Fibroblast of skin of back (primary cell): ENCODE data around the gene PCMT1.
"Not testable (repeated sequence)": the region's sequence is repeated elsewhere in the genome, so short reads cannot be mapped to it uniquely, and the experiment has no call there.

Experiments used
- DNase-seq: peaks from one replicate; pipeline ENCODE4 v3.0.0-alpha.2; 2013

PCMT1 gene

GRCh38 chr6:149750136-149750609 is 632 bp downstream of the PCMT1 start:
- peak; percentile 54 for DNase-seq

- DNase-seq: no peak
Measured at GRCh38 chr6:149751239-149751638, 1.7 kb downstream of the PCMT1 start.

GRCh38 chr6:149751920-149752319 is 2.4 kb downstream of the PCMT1 start:
- not testable (repeated sequence) for DNase-seq

DNA sequence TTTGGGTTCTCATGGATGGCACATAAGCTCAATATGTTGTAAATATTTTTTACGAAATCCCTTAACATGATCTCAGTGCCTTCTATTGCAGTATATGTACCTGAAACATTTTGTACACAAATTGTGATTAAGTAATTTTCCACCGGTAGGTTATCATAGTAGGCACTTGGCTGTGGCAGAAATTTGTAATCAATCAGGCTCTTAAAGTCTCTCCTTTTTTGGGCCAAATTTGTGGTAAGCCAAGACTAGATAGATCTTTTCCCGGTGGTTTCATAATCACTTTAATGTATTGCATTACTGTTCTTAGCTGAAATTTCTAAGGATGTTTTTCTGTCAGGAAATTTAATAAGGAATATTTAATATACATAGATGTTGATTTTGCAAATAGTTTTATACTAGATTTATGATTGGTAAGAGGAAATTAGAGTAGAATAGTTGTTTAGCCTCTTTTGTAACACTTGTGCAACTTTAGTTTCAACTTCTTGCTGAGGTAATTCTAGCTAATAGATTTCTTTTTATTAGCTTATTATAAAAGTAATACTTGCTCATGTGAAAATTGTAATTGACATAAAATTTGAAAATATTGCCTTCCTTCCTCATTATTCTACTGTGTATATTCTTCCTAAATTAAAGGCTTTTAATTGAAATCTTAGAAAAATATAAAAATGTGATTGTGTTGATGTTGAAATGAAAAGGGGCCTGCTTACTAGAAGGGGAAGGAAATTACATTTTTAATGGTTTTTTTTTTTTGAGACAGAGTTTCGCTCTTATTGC is 3.2 kb downstream of the PCMT1 start:
- no peak for DNase-seq

GRCh38 chr6:149753374-149753637 is 3.8 kb downstream of the PCMT1 start:
- DNase-seq: not testable (repeated sequence)

DNA sequence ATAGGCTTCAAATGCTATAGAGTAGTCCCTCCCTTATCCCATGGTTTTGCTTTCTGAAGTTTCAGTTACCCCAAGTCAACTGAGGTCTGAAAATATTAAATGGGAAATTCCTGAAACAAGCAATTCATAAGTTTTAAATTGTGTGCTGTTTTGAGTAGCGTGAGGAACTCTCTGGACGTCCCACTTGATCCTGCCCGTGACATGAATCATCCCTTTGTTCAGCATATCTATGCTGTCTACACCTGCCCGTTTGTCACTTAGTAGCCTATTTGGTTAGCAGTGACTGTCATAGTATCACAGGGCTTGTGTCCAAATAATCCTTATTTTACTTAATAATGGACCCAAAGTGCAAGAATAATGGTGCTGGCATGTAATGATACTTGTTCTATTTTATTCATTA is 5.0 kb downstream of the PCMT1 start:
- no peak for DNase-seq

- no peak for DNase-seq
Measured at GRCh38 chr6:149755300-149756260, 6.0 kb downstream of the PCMT1 start.

- DNase-seq: no peak
Measured at GRCh38 chr6:149756261-149756636, 6.7 kb downstream of the PCMT1 start.

- no peak for DNase-seq
Measured at GRCh38 chr6:149761438-149761837, 11.9 kb downstream of the PCMT1 start.

DNA sequence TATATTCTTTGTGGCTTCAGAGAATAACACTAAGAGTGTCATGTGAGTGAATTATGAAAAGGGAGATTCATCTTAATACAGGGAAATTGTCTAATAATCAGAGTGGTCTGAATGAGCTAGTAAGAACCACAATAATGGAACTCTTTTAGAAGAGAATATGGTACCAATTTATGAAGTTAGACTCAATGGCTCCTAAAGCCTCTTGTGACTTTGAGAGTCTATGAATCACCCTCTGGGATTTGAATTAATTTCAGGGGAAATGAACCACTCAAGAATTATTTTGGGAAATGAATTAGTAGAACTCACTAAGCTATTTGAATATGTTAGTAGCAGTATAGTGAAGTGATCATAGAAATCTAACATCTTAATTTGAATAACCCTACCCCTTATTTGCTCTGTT is 14.3 kb downstream of the PCMT1 start:
- DNase-seq: peak; percentile 21

DNA sequence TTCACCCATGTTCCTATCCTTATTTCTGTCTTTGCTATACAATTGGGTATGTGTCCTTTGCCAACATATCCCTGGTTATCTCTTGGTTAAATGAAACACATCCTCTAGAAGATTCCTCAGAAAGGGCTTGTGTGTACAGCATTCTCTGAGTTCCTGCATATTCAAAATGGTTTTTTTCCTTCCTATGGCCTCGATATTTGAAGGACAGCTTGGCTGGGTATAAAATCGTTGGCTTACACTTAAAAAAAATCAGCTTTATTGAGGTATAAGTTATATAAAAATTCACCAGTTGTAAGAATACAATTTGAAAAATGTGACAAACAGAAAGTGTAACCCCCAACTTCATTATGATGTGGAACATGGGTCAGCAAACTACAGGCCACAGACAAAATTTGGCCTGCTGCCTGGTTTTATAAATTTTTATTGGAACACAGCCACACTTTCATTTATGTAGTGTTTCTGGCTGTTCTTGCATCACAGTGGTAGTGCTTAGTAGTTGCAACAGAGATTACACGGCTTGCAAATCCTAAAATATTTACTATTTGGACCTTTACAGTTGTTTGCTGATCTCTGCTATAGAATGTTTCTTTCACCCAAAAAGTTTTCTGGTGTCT is 16.7 kb downstream of the PCMT1 start:
- peak; percentile 76 for DNase-seq

DNA sequence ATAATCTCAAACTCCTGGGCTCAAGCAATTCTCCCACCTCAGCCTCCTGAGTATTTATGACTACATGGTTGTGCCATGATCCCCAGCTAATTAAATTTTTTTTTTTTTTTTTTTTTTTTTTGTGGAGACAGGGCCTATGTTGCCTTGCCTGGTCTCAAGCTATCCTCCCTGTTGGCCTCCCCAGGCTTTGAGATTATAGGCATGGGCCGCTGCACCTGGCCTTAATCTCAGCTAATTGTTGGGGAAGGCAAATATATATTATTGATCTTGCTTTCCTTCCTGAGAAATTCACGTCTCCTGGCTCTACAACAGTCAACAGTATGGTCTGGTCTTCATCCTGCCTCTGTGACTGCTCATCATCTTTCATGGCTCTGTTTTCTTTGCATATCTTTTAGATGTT is 20.1 kb downstream of the PCMT1 start:
- DNase-seq: no peak

DNA sequence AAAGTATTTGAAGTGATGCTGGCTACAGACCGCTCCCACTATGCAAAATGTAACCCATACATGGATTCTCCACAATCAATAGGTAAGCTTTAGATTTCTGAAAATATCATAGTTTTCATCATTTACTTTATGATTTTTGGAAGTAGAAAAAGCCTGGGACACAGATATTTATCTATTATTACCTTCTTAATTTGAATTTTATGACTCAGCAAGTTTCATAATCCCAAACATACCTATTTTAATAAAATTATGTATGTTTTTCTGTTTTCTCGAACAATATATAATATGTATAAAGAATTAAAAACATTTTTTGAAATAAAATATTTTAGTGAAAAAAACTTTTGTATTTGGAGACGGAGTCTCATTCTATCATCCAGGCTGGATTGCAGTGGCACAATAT is 21.6 kb downstream of the PCMT1 start:
- DNase-seq: no peak

DNA sequence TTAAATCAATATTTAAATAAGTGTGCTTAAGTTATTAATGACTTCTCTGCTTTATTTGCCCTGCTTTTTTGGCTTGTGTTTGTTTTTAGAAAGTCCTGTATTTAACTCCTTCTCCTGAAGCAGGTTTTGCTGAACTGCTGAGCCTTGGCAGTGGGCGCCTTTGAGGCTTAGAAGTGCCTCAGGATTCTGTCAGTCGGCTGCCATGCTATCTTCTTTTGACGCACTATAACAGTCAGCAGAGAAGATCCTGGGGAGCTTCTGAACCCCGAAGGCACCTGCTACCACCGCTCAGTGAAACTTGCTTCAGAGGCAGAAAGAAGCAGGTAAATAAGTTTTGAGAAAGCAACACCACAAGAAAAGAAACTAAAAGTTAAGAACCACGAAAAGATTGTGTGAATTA is 22.4 kb downstream of the PCMT1 start:
- no peak for DNase-seq

DNA sequence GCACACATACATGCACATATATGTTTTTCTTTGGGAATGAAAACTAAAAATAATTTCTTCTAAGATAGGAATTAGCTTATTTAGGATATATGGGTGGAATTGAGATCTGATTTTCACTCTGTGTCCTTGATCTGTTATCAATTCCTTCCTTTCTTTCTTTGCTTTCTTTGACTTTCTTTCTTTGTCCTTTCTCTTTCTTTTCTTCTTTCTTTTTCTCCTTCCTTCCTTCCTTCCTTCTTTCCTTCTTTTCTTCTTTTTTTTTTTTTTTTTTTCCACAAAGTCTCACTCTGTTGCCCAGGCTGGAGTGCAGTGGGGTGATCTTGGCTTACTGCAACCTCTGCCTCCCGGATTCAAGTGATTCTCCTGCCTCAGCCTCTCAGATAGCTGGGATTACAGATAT is 28.1 kb downstream of the PCMT1 start:
- DNase-seq: no peak

DNA sequence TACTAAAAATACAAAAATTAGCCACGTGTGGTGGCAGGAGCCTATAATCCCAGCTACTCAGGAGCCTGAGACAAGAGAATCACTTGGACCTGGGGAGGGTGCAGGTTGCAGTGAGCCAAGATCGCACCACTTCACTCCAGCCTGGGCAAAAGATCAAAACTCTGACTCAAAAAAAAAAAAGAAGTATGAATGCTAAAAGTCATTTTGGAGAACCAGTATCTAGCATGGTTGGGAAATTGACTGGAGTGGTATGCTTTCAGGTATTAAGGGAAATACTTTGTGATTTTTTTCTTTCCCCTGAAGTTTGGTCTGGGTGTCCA is 30.1 kb downstream of the PCMT1 start:
- no peak for DNase-seq

DNA sequence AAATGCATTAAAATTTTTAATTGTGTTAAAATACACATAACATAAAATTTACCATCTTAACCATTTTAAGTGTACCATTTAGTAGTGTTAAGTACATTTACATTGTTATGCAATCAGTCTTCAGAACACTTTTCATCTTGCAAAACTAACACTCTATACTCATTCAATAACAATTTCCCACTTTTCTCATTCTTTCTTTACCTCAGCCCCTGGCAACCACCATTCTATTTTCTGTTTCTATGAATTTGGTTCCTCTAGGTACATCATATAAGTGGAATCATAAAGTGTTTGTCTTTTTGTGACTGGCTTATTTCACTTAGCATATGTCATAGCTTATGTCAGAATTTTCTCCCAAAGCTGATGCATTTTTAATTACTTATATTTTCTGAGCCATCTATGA is 32.2 kb downstream of the PCMT1 start:
- no peak for DNase-seq

DNA sequence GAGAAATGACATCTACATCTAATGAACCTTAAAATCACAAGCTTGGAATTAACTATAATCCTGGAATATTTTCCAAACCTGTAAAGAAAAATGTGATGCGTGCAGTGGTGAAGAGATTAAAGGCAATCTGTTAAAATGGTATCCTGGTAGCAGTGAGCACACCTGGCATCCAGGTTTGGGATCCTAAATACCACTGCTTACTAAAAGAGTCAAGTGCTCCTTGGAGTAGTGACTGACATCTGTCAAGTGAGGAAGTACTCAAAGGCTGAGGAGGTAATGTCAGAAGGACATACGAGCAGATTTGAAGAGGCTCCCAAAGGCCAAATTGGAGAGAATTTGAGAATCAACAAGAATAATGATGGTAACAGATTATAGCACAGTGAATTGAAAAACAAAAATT is 32.8 kb downstream of the PCMT1 start:
- DNase-seq: no peak

DNA sequence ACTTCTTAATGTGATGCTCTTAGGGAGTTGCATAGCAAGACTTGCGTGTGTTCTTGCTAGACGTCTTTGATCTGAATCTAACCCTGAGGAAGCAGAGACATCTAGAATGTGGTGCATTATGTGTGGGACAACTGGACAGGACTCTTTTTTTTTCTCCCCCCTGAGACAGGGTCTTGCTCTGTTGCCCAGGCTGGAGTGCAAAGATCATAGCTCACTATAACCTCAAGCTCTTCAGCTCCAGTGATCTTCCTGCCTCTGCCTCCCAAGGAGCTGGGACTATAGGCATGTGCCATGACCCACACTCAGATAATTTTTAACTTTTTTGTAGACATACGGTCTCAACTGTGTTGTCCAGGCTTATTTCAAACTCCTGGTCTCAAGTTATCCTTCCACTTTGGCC is 34.0 kb downstream of the PCMT1 start:
- DNase-seq: no peak

GRCh38 chr6:149806127-149806526 is 56.6 kb downstream of the PCMT1 start:
- DNase-seq: peak; percentile 13

DNA sequence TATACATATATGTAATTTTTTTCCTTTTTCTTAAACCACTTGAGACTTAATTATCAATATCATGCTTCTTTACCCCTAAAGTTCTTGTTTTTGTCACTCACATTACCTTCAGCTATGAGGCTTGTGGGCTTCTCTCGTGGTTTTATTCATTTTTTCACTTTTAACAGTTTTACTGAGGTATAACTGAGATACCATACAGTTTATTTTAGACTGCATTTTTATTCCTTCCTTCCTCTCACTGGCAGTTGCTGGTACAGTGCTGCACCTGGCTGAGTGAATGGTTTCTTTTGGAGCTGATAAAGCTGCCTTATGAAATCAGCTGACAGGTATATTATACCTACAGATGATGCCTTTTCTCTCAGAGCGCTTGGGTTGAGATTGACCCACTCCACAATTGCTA is 60.3 kb downstream of the PCMT1 start:
- DNase-seq: no peak

GRCh38 chr6:149813351-149813750 is 63.8 kb downstream of the PCMT1 start:
- no peak for DNase-seq

- no peak for DNase-seq
Measured at GRCh38 chr6:149815788-149816187, 66.2 kb downstream of the PCMT1 start.

DNA sequence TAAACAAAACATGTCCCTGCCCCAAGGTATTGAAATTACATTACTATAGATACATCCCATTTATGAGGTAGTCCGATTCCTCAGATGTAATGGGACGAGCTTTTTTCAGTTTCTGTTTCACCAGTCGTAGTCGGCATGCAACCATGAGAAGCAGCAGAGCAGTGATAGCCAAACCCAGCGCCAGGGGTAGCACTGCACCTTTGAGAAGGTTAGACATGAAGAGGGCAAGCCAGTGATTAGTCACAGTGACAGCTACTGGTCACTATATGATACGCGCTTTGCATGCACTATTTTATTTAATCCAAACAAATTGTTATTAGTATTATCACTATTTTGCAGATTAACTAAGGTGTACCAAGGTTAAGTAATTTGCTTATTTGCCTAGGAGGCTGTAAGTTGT is 71.0 kb downstream of the PCMT1 start:
- no peak for DNase-seq
